PC-9 (cell line): Measurements from ENCODE around the gene ZNF169.

Experiments used
- EZH2 ChIP-seq: fragments of 200-600 bp; sonication (generic); IDR thresholded peaks from 2 replicates; pipeline ENCODE4 v1.8.0; 2017; ENCODE audit warnings: antibody characterized with exemption, low read depth
- TF ChIP-seq, protein P1 (sequence below): fragments of 200-600 bp; sonication (generic); conservative IDR thresholded peaks from 2 replicates; pipeline ENCODE4 v1.6.1; 2017; ENCODE audit warnings: mixed run types, antibody characterized with exemption, mild to moderate bottlenecking, moderate library complexity

DNA sequence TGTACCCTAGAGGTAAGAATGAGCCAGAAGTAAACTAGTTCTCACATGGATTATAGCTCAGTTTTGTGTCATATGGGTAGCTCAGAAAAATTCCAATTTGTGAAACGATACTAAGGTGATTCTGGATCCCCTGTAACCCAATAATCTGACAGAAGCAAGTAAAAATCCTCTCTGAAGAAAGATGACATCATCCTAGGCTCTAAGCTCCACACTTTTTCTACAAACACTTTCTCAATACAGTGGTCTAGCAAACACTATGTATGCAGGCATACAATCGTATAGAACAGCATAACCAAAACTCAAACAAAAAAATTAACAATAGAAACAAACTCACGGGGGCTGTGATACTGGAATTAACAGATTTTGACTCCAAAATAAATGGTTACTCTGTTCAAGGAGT lies 26.7 kb upstream of the ZNF169 start:
- TF ChIP-seq, protein P1, sequence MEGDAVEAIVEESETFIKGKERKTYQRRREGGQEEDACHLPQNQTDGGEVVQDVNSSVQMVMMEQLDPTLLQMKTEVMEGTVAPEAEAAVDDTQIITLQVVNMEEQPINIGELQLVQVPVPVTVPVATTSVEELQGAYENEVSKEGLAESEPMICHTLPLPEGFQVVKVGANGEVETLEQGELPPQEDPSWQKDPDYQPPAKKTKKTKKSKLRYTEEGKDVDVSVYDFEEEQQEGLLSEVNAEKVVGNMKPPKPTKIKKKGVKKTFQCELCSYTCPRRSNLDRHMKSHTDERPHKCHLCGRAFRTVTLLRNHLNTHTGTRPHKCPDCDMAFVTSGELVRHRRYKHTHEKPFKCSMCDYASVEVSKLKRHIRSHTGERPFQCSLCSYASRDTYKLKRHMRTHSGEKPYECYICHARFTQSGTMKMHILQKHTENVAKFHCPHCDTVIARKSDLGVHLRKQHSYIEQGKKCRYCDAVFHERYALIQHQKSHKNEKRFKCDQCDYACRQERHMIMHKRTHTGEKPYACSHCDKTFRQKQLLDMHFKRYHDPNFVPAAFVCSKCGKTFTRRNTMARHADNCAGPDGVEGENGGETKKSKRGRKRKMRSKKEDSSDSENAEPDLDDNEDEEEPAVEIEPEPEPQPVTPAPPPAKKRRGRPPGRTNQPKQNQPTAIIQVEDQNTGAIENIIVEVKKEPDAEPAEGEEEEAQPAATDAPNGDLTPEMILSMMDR: no peak
- no peak for TF ChIP-seq EZH2
